ENCODE data around the gene SMIM13. TPM values are rescaled to one million over a fixed set of nuclear protein-coding genes. Genes with fewer than 3 reads are reported as not detected.

Gene SMIM13
- total RNA-seq, 3 donors from 2014 or later (not counting 1 experiment from before 2014, with no cell fraction given) = 5.3 to 10.3 (median 9.8) TPM

- TF ChIP-seq CTCF (IDR thresholded peaks at IDR 0.05) = no peak
- Histone ChIP-seq H3K27me3 (ENCODE audit: control insufficient read depth, insufficient read depth, low read length) (no peaks in the 10 kb centered on the region), H3K9me3 (ENCODE audit: control insufficient read depth, insufficient read depth, low read length) (no peaks in the 10 kb centered on the region), H3K36me3 (ENCODE audit: control insufficient read depth, insufficient read depth, low read length) (no peaks in the 10 kb centered on the region), H3K27ac (ENCODE audit: low read length) (no peak overlapping the region), H3K4me1 (ENCODE audit: control insufficient read depth, insufficient read depth, low read length) (peaks cover 3% of the 10 kb centered on the region), H3K4me3 (ENCODE audit: low read length) (no peak overlapping the region)
- intact Hi-C loops (cut with micrococcal nuclease) = no loop called here
- H3K27me3 Mint-ChIP-seq (ENCODE audit: low read depth in 2 of 2) = no peaks in the 10 kb centered on the region
- H3K27ac Mint-ChIP-seq = no peak overlapping the region
- H3K36me3 Mint-ChIP-seq = no peaks in the 10 kb centered on the region
- no peak overlapping the region for H3K4me3 Mint-ChIP-seq
- H3K9me3 Mint-ChIP-seq = no peaks in the 10 kb centered on the region
- WGBS (ENCODE audit: insufficient coverage) = 97% methylated on average over 8 of the region's 8 CpGs
- ATAC-seq (no peak), DNase-seq (no peak)
- H3K4me1 Mint-ChIP-seq = peaks cover 4 to 5% of the 10 kb centered on the region in 2 donors
Observed at GRCh38 chr6:11142296-11143027, 48.8 kb downstream of the SMIM13 start.

GRCh38 chr6:11143394-11144371 lies 50.0 kb downstream of the SMIM13 start:
- peaks cover 3% of the 10 kb centered on the region for H3K4me1 ChIP-seq (ENCODE audit: control insufficient read depth, insufficient read depth, low read length)
- intact Hi-C loops (cut with micrococcal nuclease) = loop anchor here (1.0 kb wide), 3 partner anchors 29 to 432 kb away; no protein-coding TSS in a partner anchor
- H3K4me3 ChIP-seq (ENCODE audit: low read length) = no peak overlapping the region
- no peak overlapping the region for H3K27ac Mint-ChIP-seq
- no peaks in the 10 kb centered on the region for H3K9me3 Mint-ChIP-seq
- H3K36me3 ChIP-seq (ENCODE audit: control insufficient read depth, insufficient read depth, low read length) = no peaks in the 10 kb centered on the region
- H3K27me3 ChIP-seq (ENCODE audit: control insufficient read depth, insufficient read depth, low read length) = no peaks in the 10 kb centered on the region
- H3K36me3 Mint-ChIP-seq = no peaks in the 10 kb centered on the region
- ATAC-seq (peak in 1 of 3 donors; percentile 77), DNase-seq (peak in 1 of 2 donors; percentile 24)
- no peak overlapping the region for H3K27ac ChIP-seq (ENCODE audit: low read length)
- no peak overlapping the region for H3K4me3 Mint-ChIP-seq
- H3K9me3 ChIP-seq (ENCODE audit: control insufficient read depth, insufficient read depth, low read length) = no peaks in the 10 kb centered on the region
- TF ChIP-seq CTCF (IDR thresholded peaks at IDR 0.05) = no peak
- WGBS (ENCODE audit: insufficient coverage) = 91% methylated on average over 10 of the region's 10 CpGs
- H3K27me3 Mint-ChIP-seq (ENCODE audit: low read depth in 2 of 2) = no peaks in the 10 kb centered on the region
- H3K4me1 Mint-ChIP-seq = peaks cover 4 to 5% of the 10 kb centered on the region in 2 donors

GRCh38 chr6:11144393-11144851 lies 50.8 kb downstream of the SMIM13 start:
- no peaks in the 10 kb centered on the region for H3K27me3 Mint-ChIP-seq (ENCODE audit: low read depth in 2 of 2)
- Histone ChIP-seq H3K27ac (ENCODE audit: low read length) (no peak overlapping the region), H3K27me3 (ENCODE audit: control insufficient read depth, insufficient read depth, low read length) (no peaks in the 10 kb centered on the region), H3K36me3 (ENCODE audit: control insufficient read depth, insufficient read depth, low read length) (no peaks in the 10 kb centered on the region), H3K9me3 (ENCODE audit: control insufficient read depth, insufficient read depth, low read length) (no peaks in the 10 kb centered on the region), H3K4me3 (ENCODE audit: low read length) (no peak overlapping the region), H3K4me1 (ENCODE audit: control insufficient read depth, insufficient read depth, low read length) (peaks cover 3% of the 10 kb centered on the region)
- intact Hi-C loops (cut with micrococcal nuclease) = loop anchor here (1.0 kb wide), 3 partner anchors 28 to 431 kb away; no protein-coding TSS in a partner anchor
- WGBS (ENCODE audit: insufficient coverage) = 32% methylated on average over 6 of the region's 6 CpGs
- peaks cover 4 to 5% of the 10 kb centered on the region in 2 donors for H3K4me1 Mint-ChIP-seq
- H3K36me3 Mint-ChIP-seq = no peaks in the 10 kb centered on the region
- peak; percentile 63 to 86 for DNase-seq
- no peak overlapping the region for H3K4me3 Mint-ChIP-seq
- no peaks in the 10 kb centered on the region for H3K9me3 Mint-ChIP-seq
- peak; percentile 82 to 97 (median 96) for ATAC-seq
- no peak overlapping the region for H3K27ac Mint-ChIP-seq
- peak; percentile 86 for TF ChIP-seq CTCF (IDR thresholded peaks at IDR 0.05)
